GM12891 (cell line): Measurements from ENCODE around the gene GTPBP3.

Source experiments
- DNase-seq: peaks from one replicate; pipeline ENCODE4 v3.0.0; 2011; ENCODE audit warnings: low spot score; ENCODE audit not compliant: insufficient read length
- FAIRE-seq: peaks from 2 replicates; lab custom pipeline; 2011; peaks lifted over from hg19 to GRCh38; lab: Jason Lieb, UNC
- PAX5 ChIP-seq: IDR thresholded peaks from 2 replicates; pipeline ENCODE4 v1.6.1; 2011; ENCODE audit warnings: low read length, moderate library complexity, mild to moderate bottlenecking; ENCODE audit not compliant: insufficient read depth, severe bottlenecking
- POLR2A ChIP-seq: IDR thresholded peaks from 2 replicates; pipeline ENCODE4 v1.6.1; 2011; ENCODE audit warnings: low read depth, low read length, control low read depth
- POLR2AphosphoS5 ChIP-seq: IDR thresholded peaks from 2 replicates; pipeline ENCODE4 v1.6.1; 2011; ENCODE audit warnings: low read depth, low read length, control low read depth
- POU2F2 ChIP-seq: IDR thresholded peaks from 2 replicates; pipeline ENCODE4 v1.6.1; 2011; ENCODE audit warnings: low read depth, mild to moderate bottlenecking, control low read depth, low read length, moderate library complexity
- SPI1 ChIP-seq: IDR thresholded peaks from 2 replicates; pipeline ENCODE4 v1.6.1; 2011; ENCODE audit warnings: low read depth, low read length, control low read depth
- TAF1 ChIP-seq: IDR thresholded peaks from 2 replicates; pipeline ENCODE4 v1.6.1; 2011; ENCODE audit warnings: low read depth, low read length, control low read depth

Gene GTPBP3

GRCh38 chr19:17334414-17335409, 2.6 kb upstream of the GTPBP3 start, which contains the start of gene ANO8:
ANO8 (minus strand) TSS chr19:17334855; CDS start chr19:17334670, 185 bp downstream.
- DNase-seq (peak; percentile 92), FAIRE-seq (peak; percentile 96)
- no peak for TF ChIP-seq TAF1
- TF ChIP-seq POLR2A: no peak
- TF ChIP-seq POU2F2: peak; percentile 61; the same call in 1 of the 2 replicates

GRCh38 chr19:17335575-17335974, 1.8 kb upstream of the GTPBP3 start:
- FAIRE-seq (no peak), DNase-seq (no peak)
- no peak for TF ChIP-seq POLR2AphosphoS5

- FAIRE-seq (no peak), DNase-seq (no peak)
- TF ChIP-seq POU2F2 (no peak), POLR2A (no peak; the same call in 1 of the 2 replicates), POLR2AphosphoS5 (no peak), SPI1 (no peak), TAF1 (no peak), PAX5 (no peak)
Observed at GRCh38 chr19:17337675-17338432, 501 bp downstream of the GTPBP3 start.

GRCh38 chr19:17338433-17339078, 1.2 kb downstream of the GTPBP3 start:
- DNase-seq (no peak), FAIRE-seq (no peak)
- TF ChIP-seq POLR2A: no peak
- TF ChIP-seq POU2F2: no peak
- TF ChIP-seq PAX5: no peak
- TF ChIP-seq SPI1: no peak
- TF ChIP-seq TAF1: no peak
- no peak for TF ChIP-seq POLR2AphosphoS5

- no peak for TF ChIP-seq TAF1
- no peak for TF ChIP-seq PAX5
- TF ChIP-seq POLR2A: no peak
- TF ChIP-seq POLR2AphosphoS5: no peak
- no peak for TF ChIP-seq SPI1
- TF ChIP-seq POU2F2: no peak
- no peak for FAIRE-seq
- DNase-seq: no peak
Observed at GRCh38 chr19:17339088-17339741, 1.9 kb downstream of the GTPBP3 start.

GRCh38 chr19:17340302-17340870, 3.0 kb downstream of the GTPBP3 start:
- DNase-seq (no peak), FAIRE-seq (no peak)
- TF ChIP-seq SPI1: no peak
- no peak for TF ChIP-seq TAF1
- no peak for TF ChIP-seq POLR2A
- no peak for TF ChIP-seq PAX5
- no peak for TF ChIP-seq POU2F2
- no peak for TF ChIP-seq POLR2AphosphoS5

- DNase-seq (no peak), FAIRE-seq (no peak)
- TF ChIP-seq POLR2A (no peak), PAX5 (no peak), POU2F2 (no peak), SPI1 (no peak), TAF1 (no peak), POLR2AphosphoS5 (no peak)
Observed at GRCh38 chr19:17340871-17341357, 3.6 kb downstream of the GTPBP3 start.

- TF ChIP-seq PAX5: no peak
- no peak for TF ChIP-seq POU2F2
- TF ChIP-seq TAF1: no peak
- no peak for TF ChIP-seq POLR2A
- no peak for TF ChIP-seq SPI1
- TF ChIP-seq POLR2AphosphoS5: no peak
- no peak for FAIRE-seq
- DNase-seq: no peak
Observed at GRCh38 chr19:17341386-17341785, 4.0 kb downstream of the GTPBP3 start.
